Sigmoid colon (tissue), 3 donors: Measurements from ENCODE around the gene CPNE4.

Experiments used
- CTCF ChIP-seq, 4 experiments: fragments of 450-650 bp in 3 of 4; fragments of 200-600 bp in 1 of 4; IDR thresholded peaks; one replicate each; pipeline ENCODE4 v1.5.1; 2016 to 2019; ENCODE audit warnings: antibody characterized with exemption in 4 of 4, mild to moderate bottlenecking in 3 of 4, moderate library complexity in 2 of 4
- POLR2A ChIP-seq, 2 donors: fragments of 450-650 bp; IDR thresholded peaks; one replicate each; pipeline ENCODE4 v1.6.1; 2016; ENCODE audit warnings: antibody characterized with exemption in 2 of 2, mild to moderate bottlenecking in 2 of 2, moderate library complexity in 2 of 2

DNA sequence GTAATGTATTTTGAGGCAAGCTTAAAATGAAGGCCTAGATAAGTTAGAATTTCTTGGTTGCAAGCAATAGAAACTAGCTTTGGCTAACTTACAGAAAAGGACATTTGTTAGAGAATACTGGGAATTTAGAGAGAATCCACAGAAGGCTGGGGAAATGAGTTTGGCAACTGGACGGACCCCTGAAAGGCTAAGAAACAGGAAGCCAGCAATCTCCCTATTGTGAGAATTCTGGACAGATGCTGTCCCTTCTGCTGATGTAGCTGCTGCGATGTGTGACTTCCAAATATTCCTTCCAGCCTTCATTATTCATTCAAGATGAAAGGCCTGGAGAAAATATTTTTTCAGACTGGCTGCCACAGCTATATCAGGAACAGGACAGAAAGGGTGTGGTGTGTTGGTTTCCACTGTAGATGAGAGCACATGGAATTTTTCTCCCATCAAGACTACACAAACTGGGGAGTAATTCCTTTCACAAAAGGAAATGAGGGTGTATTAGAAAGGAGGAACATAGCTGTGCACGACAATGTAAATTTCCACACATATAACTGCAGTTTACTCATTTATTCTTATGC is 213.5 kb downstream of the CPNE4 start:
- no peak for TF ChIP-seq POLR2A (IDR thresholded peaks at IDR 0.05)
- TF ChIP-seq CTCF (IDR thresholded peaks at IDR 0.05) = no peak
